NCI-H1092 (cell line): Measurements from ENCODE around the gene SOWAHC.
"Not testable (repeated sequence)": the region's sequence is repeated elsewhere in the genome, so short reads cannot be mapped to it uniquely, and the experiment has no call there.

Experiments used
- DNase-seq: peaks from one replicate; lab custom pipeline; 2025; lab: John Stamatoyannopoulos, UW

The SOWAHC gene

GRCh38 chr2:109613922-109614714, at the start of gene SOWAHC, which contains the start of gene SEPTIN10:
Gene SOWAHC, plus strand, starts transcription at chr2:109614364. Its CDS starts 126 bp downstream, at chr2:109614490.
Gene SEPTIN10, minus strand, starts transcription at chr2:109613966. Its CDS starts 139 bp downstream, at chr2:109613827.
- DNase-seq, result peak; percentile 82

- DNase-seq, result no peak
Measured at GRCh38 chr2:109575373-109575772, 38.8 kb upstream of the SOWAHC start.

- DNase-seq, result not testable (repeated sequence)
Measured at GRCh38 chr2:109577630-109578029, 36.5 kb upstream of the SOWAHC start.

GRCh38 chr2:109582928-109583895, 31.0 kb upstream of the SOWAHC start:
- DNase-seq, result no peak

GRCh38 chr2:109586687-109587086, 27.5 kb upstream of the SOWAHC start:
- no peak for DNase-seq

GRCh38 chr2:109591206-109591605, 23.0 kb upstream of the SOWAHC start:
- DNase-seq, result no peak

GRCh38 chr2:109592905-109593304, 21.3 kb upstream of the SOWAHC start:
- no peak for DNase-seq

GRCh38 chr2:109594246-109594885, 19.8 kb upstream of the SOWAHC start:
- DNase-seq, result no peak

GRCh38 chr2:109595644-109596043, 18.5 kb upstream of the SOWAHC start:
- no peak for DNase-seq

GRCh38 chr2:109597283-109597682, 16.9 kb upstream of the SOWAHC start:
- DNase-seq, result no peak

- no peak for DNase-seq
Measured at GRCh38 chr2:109601783-109602182, 12.4 kb upstream of the SOWAHC start.

- no peak for DNase-seq
Measured at GRCh38 chr2:109602617-109603188, 11.5 kb upstream of the SOWAHC start.

GRCh38 chr2:109604597-109604996, 9.6 kb upstream of the SOWAHC start:
- DNase-seq, result no peak

GRCh38 chr2:109607766-109608165, 6.4 kb upstream of the SOWAHC start:
- DNase-seq, result no peak

GRCh38 chr2:109609352-109610024, 4.7 kb upstream of the SOWAHC start:
- DNase-seq, result no peak

GRCh38 chr2:109611467-109612095, 2.6 kb upstream of the SOWAHC start:
- no peak for DNase-seq

GRCh38 chr2:109613081-109613921, 863 bp upstream of the SOWAHC start:
- DNase-seq, result no peak

GRCh38 chr2:109614715-109615636, 812 bp downstream of the SOWAHC start:
- DNase-seq, result no peak
